Measurements from ENCODE around the gene NOX4. TPM values are rescaled to one million over a fixed set of nuclear protein-coding genes. Genes with fewer than 3 reads are reported as not detected.
A peak's percentile ranks its signal among the peaks of the same experiment; 100 is the strongest.

The NOX4 gene
- total RNA-seq, 4 donors from 2014 or later, result 0.30 to 1.4 (median 0.91) TPM; not detected in 1

DNA sequence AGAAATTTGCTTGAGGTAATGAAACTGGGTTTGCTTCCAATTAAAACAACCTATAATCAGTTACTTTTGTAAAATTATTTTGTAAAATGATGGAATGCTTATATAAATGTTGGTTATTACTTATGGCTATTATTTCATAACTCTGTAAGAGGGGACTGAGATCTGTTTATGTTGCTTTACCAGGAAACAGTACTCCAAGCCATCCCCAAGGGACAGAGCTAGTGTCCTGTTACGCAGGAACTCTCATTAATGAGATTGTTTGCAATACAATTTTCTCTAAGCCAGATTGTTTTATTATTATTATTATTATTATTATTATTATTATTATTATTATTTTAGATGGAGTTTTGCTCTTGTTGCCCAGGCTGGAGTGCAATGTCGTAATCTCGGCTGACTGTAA, 2.3 kb upstream of the NOX4 start:
- Histone ChIP-seq H3K36me3 (no peaks in the 10 kb centered on the region), H3K9me3 (no peaks in the 10 kb centered on the region), H3K27ac (no peak overlapping the region), H3K27me3 (no peaks in the 10 kb centered on the region), H3K4me1 (peaks cover 12% of the 10 kb centered on the region), H3K4me3 (no peak overlapping the region)
- TF ChIP-seq, protein P1, sequence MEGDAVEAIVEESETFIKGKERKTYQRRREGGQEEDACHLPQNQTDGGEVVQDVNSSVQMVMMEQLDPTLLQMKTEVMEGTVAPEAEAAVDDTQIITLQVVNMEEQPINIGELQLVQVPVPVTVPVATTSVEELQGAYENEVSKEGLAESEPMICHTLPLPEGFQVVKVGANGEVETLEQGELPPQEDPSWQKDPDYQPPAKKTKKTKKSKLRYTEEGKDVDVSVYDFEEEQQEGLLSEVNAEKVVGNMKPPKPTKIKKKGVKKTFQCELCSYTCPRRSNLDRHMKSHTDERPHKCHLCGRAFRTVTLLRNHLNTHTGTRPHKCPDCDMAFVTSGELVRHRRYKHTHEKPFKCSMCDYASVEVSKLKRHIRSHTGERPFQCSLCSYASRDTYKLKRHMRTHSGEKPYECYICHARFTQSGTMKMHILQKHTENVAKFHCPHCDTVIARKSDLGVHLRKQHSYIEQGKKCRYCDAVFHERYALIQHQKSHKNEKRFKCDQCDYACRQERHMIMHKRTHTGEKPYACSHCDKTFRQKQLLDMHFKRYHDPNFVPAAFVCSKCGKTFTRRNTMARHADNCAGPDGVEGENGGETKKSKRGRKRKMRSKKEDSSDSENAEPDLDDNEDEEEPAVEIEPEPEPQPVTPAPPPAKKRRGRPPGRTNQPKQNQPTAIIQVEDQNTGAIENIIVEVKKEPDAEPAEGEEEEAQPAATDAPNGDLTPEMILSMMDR (IDR thresholded peaks at IDR 0.05), result no peak
- WGBS, result 93% methylated on average over 3 of the region's 3 CpGs
- no peak for DNase-seq (ENCODE audit: low spot score in 2 of 2)

DNA sequence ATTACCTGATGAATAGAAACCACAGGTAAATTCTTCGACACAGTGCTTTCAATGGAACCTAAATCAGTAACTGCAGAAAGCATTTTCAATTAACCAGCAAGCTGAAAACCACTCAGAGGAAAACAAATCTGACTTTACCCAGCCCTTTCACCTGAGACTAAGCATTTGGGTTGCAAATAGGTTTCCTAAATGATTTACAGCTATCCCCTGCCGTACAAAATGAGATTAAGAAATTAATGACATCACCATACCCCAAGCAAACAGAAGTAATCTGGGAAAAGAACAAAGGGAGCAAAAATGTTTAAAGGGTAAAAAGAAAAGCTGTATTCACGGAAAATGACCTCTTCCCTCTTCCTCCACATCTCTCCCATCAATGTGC, 584 bp downstream of the NOX4 start:
- no peak for DNase-seq (ENCODE audit: low spot score in 2 of 2)
- no peak for TF ChIP-seq EP300 (IDR thresholded peaks at IDR 0.05)
- TF ChIP-seq, protein P1 (IDR thresholded peaks at IDR 0.05), result no peak
- no peak for TF ChIP-seq POLR2AphosphoS5 (IDR thresholded peaks at IDR 0.05)
- TF ChIP-seq POLR2A (IDR thresholded peaks at IDR 0.05), result no peak
- no peaks in the 10 kb centered on the region for H3K9me3 ChIP-seq
- H3K4me3 ChIP-seq, result peak overlapping the region; percentile 53
- H3K27me3 ChIP-seq, result peaks cover 3% of the 10 kb centered on the region
- peaks cover 12% of the 10 kb centered on the region for H3K4me1 ChIP-seq
- no peak overlapping the region for H3K27ac ChIP-seq
- H3K36me3 ChIP-seq, result no peaks in the 10 kb centered on the region
- 34% methylated on average over 3 of the region's 3 CpGs for WGBS

DNA sequence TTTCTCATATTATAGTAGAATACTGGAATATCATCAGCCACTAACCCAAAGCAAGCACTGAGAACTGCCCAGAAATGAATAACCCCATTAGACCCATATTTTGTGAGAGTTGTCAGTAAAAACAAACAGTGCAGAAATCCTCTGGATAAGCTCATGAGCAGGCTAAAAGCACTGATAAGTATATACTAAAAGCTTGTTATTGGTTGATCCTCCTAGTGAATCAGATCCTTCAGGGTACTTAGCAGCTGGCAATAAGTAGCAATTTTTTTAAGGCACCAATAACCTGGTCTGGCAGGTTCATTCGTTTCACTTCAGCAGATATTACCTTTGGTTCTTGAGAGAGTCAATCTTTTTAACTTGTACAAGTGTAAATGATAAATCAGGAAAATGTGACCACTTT, 1.2 kb downstream of the NOX4 start:
- no peaks in the 10 kb centered on the region for H3K36me3 ChIP-seq
- H3K27ac ChIP-seq, result no peak overlapping the region
- H3K4me1 ChIP-seq, result peaks cover 12% of the 10 kb centered on the region
- DNase-seq (ENCODE audit: low spot score in 2 of 2), result no peak
- no peaks in the 10 kb centered on the region for H3K9me3 ChIP-seq
- H3K4me3 ChIP-seq, result peak overlapping the region; percentile 53
- 51% methylated on average over 1 of the region's 1 CpG for WGBS
- peaks cover 3% of the 10 kb centered on the region for H3K27me3 ChIP-seq
- TF ChIP-seq, protein P1 (IDR thresholded peaks at IDR 0.05), result no peak
- TF ChIP-seq POLR2A (IDR thresholded peaks at IDR 0.05) (no peak), EP300 (IDR thresholded peaks at IDR 0.05) (no peak), POLR2AphosphoS5 (IDR thresholded peaks at IDR 0.05) (no peak)

DNA sequence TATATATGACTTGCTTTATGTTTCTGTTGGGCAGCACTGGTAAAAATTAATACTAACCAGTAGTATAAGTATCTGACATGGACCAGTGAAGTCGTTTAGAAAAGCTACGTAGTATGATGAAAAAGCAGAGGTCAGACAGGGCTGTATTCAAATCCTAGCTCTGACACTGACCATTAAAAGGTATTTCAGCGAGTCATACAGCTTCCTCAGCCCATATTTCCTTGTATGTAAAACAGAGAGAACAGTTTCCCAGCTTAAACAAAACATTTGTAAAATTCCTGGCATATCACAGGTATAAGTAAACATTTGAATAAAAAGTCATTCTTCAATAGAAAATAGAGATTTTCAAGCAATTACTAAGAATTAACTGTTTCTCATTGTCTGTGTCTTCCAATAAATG, 4.2 kb downstream of the NOX4 start:
- no peak for TF ChIP-seq EP300 (IDR thresholded peaks at IDR 0.05)
- TF ChIP-seq POLR2AphosphoS5 (IDR thresholded peaks at IDR 0.05), result no peak
- TF ChIP-seq POLR2A (IDR thresholded peaks at IDR 0.05), result no peak
- TF ChIP-seq, protein P1 (IDR thresholded peaks at IDR 0.05), result no peak
- H3K9me3 ChIP-seq, result no peaks in the 10 kb centered on the region
- H3K27me3 ChIP-seq, result peaks cover 3% of the 10 kb centered on the region
- no peak for DNase-seq (ENCODE audit: low spot score in 2 of 2)
- WGBS, result 88% methylated on average over 3 of the region's 3 CpGs
- peaks cover 12% of the 10 kb centered on the region for H3K4me1 ChIP-seq
- H3K36me3 ChIP-seq, result no peaks in the 10 kb centered on the region
- H3K27ac ChIP-seq, result no peak overlapping the region
- no peak overlapping the region for H3K4me3 ChIP-seq

DNA sequence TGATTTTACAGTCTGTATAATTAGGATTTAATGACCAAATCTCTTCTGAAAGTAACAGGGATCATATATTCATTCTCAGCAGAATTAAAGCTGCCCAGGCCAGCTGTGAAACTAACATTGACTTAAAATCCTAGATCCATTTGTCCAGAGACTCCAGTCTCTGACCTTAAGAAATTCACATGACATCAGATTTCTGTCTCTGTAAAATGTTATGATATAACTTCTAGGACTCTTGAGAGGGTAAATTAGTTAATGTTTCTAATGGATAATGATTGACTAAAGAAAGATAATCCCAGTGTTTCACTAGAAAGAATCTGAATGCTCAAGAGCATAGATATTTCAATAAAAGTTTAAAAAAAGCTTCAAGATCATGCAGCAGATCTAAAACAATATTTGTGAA, 6.3 kb downstream of the NOX4 start:
- DNase-seq (ENCODE audit: low spot score in 2 of 2), result no peak
- no peak overlapping the region for H3K27ac ChIP-seq
- H3K36me3 ChIP-seq, result no peaks in the 10 kb centered on the region
- TF ChIP-seq POLR2AphosphoS5 (IDR thresholded peaks at IDR 0.05), result no peak
- TF ChIP-seq, protein P1 (IDR thresholded peaks at IDR 0.05), result no peak
- no peak for TF ChIP-seq POLR2A (IDR thresholded peaks at IDR 0.05)
- no peak for TF ChIP-seq EP300 (IDR thresholded peaks at IDR 0.05)
- no peaks in the 10 kb centered on the region for H3K9me3 ChIP-seq
- peaks cover 3% of the 10 kb centered on the region for H3K27me3 ChIP-seq
- H3K4me3 ChIP-seq, result no peak overlapping the region
- no peaks in the 10 kb centered on the region for H3K4me1 ChIP-seq

Data from suprapubic skin (tissue), 4 donors.